ENCODE measurements around the gene MED12L.

The MED12L gene

GRCh38 chr3:151425627-151426340, 340.3 kb downstream of the MED12L start:
- TF ChIP-seq CTCF (IDR thresholded peaks at IDR 0.05; ENCODE audit: insufficient read depth, low read length, missing control alignments): no peak
- no peak for DNase-seq (ENCODE audit: low read depth, low spot score)
- CTCF ChIA-PET: interaction anchor here (1.1 to 8.4 kb wide), 9 partner anchors 8 to 491 kb away, joined by 3 to 63 read pairs (median 5); no protein-coding TSS in a partner anchor
- H3K4me3 ChIP-seq (ENCODE audit: low read depth, low read length): no peak overlapping the region
- POLR2A ChIA-PET: interaction anchor here (0.7 kb wide), 1 partner anchor 36 kb away, joined by 3 read pairs; no protein-coding TSS in a partner anchor

- no peak for DNase-seq (ENCODE audit: low read depth, low spot score)
- no peak overlapping the region for H3K4me3 ChIP-seq (ENCODE audit: low read depth, low read length)
- ChIA-PET POLR2A (interaction anchor here (0.7 kb wide), 1 partner anchor 36 kb away, joined by 3 read pairs; no protein-coding TSS in a partner anchor), CTCF (interaction anchor here (1.1 to 8.4 kb wide), 9 partner anchors 9 to 134 kb away, joined by 3 to 63 read pairs (median 5); no protein-coding TSS in a partner anchor)
- no peak for TF ChIP-seq CTCF (IDR thresholded peaks at IDR 0.05; ENCODE audit: insufficient read depth, low read length, missing control alignments)
These were observed 340.8 kb downstream of the MED12L start for GRCh38 chr3:151426341-151426657.

- ChIA-PET CTCF (interaction anchor here (1.8 to 8.4 kb wide), 2 partner anchors 10 to 411 kb away, joined by 4 to 63 read pairs; no protein-coding TSS in a partner anchor), POLR2A (no interaction called here)
- DNase-seq (ENCODE audit: low read depth, low spot score): no peak
- TF ChIP-seq CTCF (IDR thresholded peaks at IDR 0.05; ENCODE audit: insufficient read depth, low read length, missing control alignments): no peak
- no peak overlapping the region for H3K4me3 ChIP-seq (ENCODE audit: low read depth, low read length)
These were observed 342.9 kb downstream of the MED12L start for GRCh38 chr3:151428386-151428785.

GRCh38 chr3:151430821-151431484, 345.5 kb downstream of the MED12L start:
- TF ChIP-seq CTCF (IDR thresholded peaks at IDR 0.05; ENCODE audit: insufficient read depth, low read length, missing control alignments): no peak
- no peak overlapping the region for H3K4me3 ChIP-seq (ENCODE audit: low read depth, low read length)
- CTCF ChIA-PET: interaction anchor here (0.9 to 8.4 kb wide), 4 partner anchors 7 to 408 kb away, joined by 3 to 63 read pairs (median 7); no protein-coding TSS in a partner anchor
- POLR2A ChIA-PET: no interaction called here
- DNase-seq (ENCODE audit: low read depth, low spot score): no peak

GRCh38 chr3:151431940-151432339, 346.5 kb downstream of the MED12L start:
- ChIA-PET POLR2A (no interaction called here), CTCF (interaction anchor here (1.3 to 8.4 kb wide), 3 partner anchors 6 to 407 kb away, joined by 4 to 63 read pairs (median 8); no protein-coding TSS in a partner anchor)
- no peak for DNase-seq (ENCODE audit: low read depth, low spot score)
- H3K4me3 ChIP-seq (ENCODE audit: low read depth, low read length): no peak overlapping the region
- no peak for TF ChIP-seq CTCF (IDR thresholded peaks at IDR 0.05; ENCODE audit: insufficient read depth, low read length, missing control alignments)

Measured in AG04449 (cell line).